Gastrocnemius medialis (tissue), 4 donors: Measurements from ENCODE around the gene HES2.

Experiments used
- POLR2A ChIP-seq, 2 donors: fragments of 450-650 bp; IDR thresholded peaks; one replicate each; pipeline ENCODE4 v1.6.1; 2017; ENCODE audit warnings: antibody characterized with exemption in 2 of 2, mild to moderate bottlenecking in 2 of 2, moderate library complexity in 2 of 2
- TF ChIP-seq, protein P1 (sequence below), 5 experiments: fragments of 450-650 bp in 3 of 5; fragments of 200-600 bp in 2 of 5; sonication (generic) in 2 of 5; IDR thresholded peaks in 4 of 5; conservative IDR thresholded peaks in 1 of 5; 1 replicate in 4 of 5; 2 replicates in 1 of 5; pipeline ENCODE4 v1.5.1; 2016 to 2019; ENCODE audit warnings: antibody characterized with exemption in 5 of 5, mild to moderate bottlenecking in 3 of 5, moderate library complexity in 3 of 5

DNA sequence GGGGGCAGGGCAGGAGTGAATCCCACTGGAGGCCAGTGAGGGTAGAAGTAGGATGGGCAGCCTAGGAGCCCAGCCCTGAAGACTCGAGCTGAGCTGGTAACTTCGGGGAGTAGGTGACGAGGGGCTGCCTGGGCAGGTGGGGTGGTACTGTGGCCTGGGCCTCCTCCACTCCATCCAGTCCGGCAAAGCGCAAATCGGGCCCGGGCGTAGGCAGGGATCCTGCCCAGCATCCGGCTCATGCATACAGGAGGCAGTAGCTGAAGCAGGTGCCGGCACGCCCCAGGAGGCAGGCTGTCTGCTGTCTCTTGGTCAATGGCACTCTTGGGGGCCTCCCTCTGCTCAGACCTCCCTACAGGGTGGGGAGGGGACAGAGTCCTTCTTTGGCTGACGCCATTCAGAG is 47.5 kb upstream of the HES2 start:
- TF ChIP-seq, protein P1, sequence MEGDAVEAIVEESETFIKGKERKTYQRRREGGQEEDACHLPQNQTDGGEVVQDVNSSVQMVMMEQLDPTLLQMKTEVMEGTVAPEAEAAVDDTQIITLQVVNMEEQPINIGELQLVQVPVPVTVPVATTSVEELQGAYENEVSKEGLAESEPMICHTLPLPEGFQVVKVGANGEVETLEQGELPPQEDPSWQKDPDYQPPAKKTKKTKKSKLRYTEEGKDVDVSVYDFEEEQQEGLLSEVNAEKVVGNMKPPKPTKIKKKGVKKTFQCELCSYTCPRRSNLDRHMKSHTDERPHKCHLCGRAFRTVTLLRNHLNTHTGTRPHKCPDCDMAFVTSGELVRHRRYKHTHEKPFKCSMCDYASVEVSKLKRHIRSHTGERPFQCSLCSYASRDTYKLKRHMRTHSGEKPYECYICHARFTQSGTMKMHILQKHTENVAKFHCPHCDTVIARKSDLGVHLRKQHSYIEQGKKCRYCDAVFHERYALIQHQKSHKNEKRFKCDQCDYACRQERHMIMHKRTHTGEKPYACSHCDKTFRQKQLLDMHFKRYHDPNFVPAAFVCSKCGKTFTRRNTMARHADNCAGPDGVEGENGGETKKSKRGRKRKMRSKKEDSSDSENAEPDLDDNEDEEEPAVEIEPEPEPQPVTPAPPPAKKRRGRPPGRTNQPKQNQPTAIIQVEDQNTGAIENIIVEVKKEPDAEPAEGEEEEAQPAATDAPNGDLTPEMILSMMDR (IDR thresholded peaks at IDR 0.05 in 4 of 5, conservative IDR thresholded peaks at IDR 0.05 in 1 of 5): no peak
- TF ChIP-seq POLR2A (IDR thresholded peaks at IDR 0.05): no peak
